Activated CD4-positive, alpha-beta T cell treated with anti-CD3 and anti-CD28 coated beads, Interleukin-2, amount 50 U/mL, for 24 hours (primary cell): ENCODE data around the gene PTPRA.

Source experiments
- DNase-seq, 2 donors: peaks; one replicate each; pipeline ENCODE4 v3.0.0-alpha.2; 2020; ENCODE audit warnings: low read depth in 1 of 2, low spot score in 1 of 2

Gene PTPRA

GRCh38 chr20:2847802-2848201, 25.5 kb upstream of the PTPRA start:
- DNase-seq = no peak

GRCh38 chr20:2849529-2849928, 23.8 kb upstream of the PTPRA start:
- no peak for DNase-seq

- DNase-seq = no peak
Observed at GRCh38 chr20:2851086-2851485, 22.2 kb upstream of the PTPRA start.

- no peak for DNase-seq
Observed at GRCh38 chr20:2858591-2858990, 14.7 kb upstream of the PTPRA start.

- no peak for DNase-seq
Observed at GRCh38 chr20:2859330-2860121, 13.8 kb upstream of the PTPRA start.

- no peak for DNase-seq
Observed at GRCh38 chr20:2864626-2865025, 8.7 kb upstream of the PTPRA start.

GRCh38 chr20:2865101-2865500, 8.2 kb upstream of the PTPRA start:
- no peak for DNase-seq

- peak in 1 of 2 donors; percentile 25 for DNase-seq
Observed at GRCh38 chr20:2865630-2866029, 7.7 kb upstream of the PTPRA start.

- DNase-seq = no peak
Observed at GRCh38 chr20:2866236-2866635, 7.0 kb upstream of the PTPRA start.

GRCh38 chr20:2867081-2867864, 6.0 kb upstream of the PTPRA start:
- no peak for DNase-seq

- DNase-seq = no peak
Observed at GRCh38 chr20:2869381-2869780, 3.9 kb upstream of the PTPRA start.

- no peak for DNase-seq
Observed at GRCh38 chr20:2871111-2871465, 2.2 kb upstream of the PTPRA start.

GRCh38 chr20:2871661-2872458, 1.4 kb upstream of the PTPRA start:
- no peak for DNase-seq

GRCh38 chr20:2872459-2873009, 747 bp upstream of the PTPRA start:
- peak; percentile 51 to 69 for DNase-seq

GRCh38 chr20:2873747-2874041, 413 bp downstream of the PTPRA start:
- DNase-seq = peak in 1 of 2 donors; percentile 32

GRCh38 chr20:2874456-2874855, 1.2 kb downstream of the PTPRA start:
- DNase-seq = no peak

GRCh38 chr20:2875690-2876203, 2.5 kb downstream of the PTPRA start:
- no peak for DNase-seq

GRCh38 chr20:2878515-2878914, 5.2 kb downstream of the PTPRA start:
- no peak for DNase-seq

GRCh38 chr20:2879146-2879545, 5.9 kb downstream of the PTPRA start:
- DNase-seq = no peak

- DNase-seq = no peak
Observed at GRCh38 chr20:2880650-2881049, 7.4 kb downstream of the PTPRA start.
